PC-3 (cell line): ENCODE data around the gene CLMP. TPM values are rescaled to one million over a fixed set of nuclear protein-coding genes. Genes with fewer than 3 reads are reported as not detected.

Experiments used
- ATAC-seq: fragments of 200-7000 bp; cut with Tn5 transposase; 2 replicates; pipeline ENCODE4 v1.9.1; 2020; ENCODE audit warnings: mild to moderate bottlenecking, moderate library complexity
- BruUV-seq: library from RNA; stranded (reverse); fragments of 400-500 nt; replicated peaks from 2 replicates; lab custom pipeline; 2021; lab: Mats Ljungman, UMichigan
- CTCF ChIA-PET: fragments of 300-600 bp; sonication (Branson Sonifier 250); formaldehyde crosslinking; loops from one replicate; lab custom pipeline; 2022; ENCODE audit warnings: antibody characterized with exemption; lab: Charles Lee
- POLR2A ChIA-PET: fragments of 300-600 bp; sonication (Branson Sonifier 250); formaldehyde crosslinking; loops from one replicate; lab custom pipeline; 2022; ENCODE audit warnings: antibody characterized with exemption; ENCODE audit not compliant: unreplicated experiment; lab: Charles Lee
- DNase-seq: peaks from one replicate; pipeline ENCODE4 v3.0.0-alpha.2; 2015
- H2AFZ ChIP-seq: fragments of 300-600 bp; sonication (generic); 2 replicates; pipeline ENCODE4 v1.6.0; 2016; ENCODE audit warnings: antibody characterized with exemption, low read length
- H3F3A ChIP-seq: fragments of 300-600 bp; sonication (generic); one replicate; pipeline ENCODE4 v1.6.0; 2017; ENCODE audit warnings: antibody characterized with exemption, low read length, control low read depth, mild to moderate bottlenecking; ENCODE audit not compliant: unreplicated experiment
- H3K27ac ChIP-seq: fragments of 300-600 bp; sonication (generic); 2 replicates; pipeline ENCODE4 v1.5.1; 2016; ENCODE audit warnings: mild to moderate bottlenecking, low read length
- H3K27me3 ChIP-seq: fragments of 300-600 bp; sonication (generic); 2 replicates; pipeline ENCODE4 v1.6.1; 2016; ENCODE audit warnings: low read length, mixed read lengths
- H3K36me3 ChIP-seq: fragments of 300-600 bp; sonication (generic); 2 replicates; pipeline ENCODE4 v1.6.1; 2016; ENCODE audit warnings: low read depth, mixed run types, low read length, mixed read lengths
- H3K4me1 ChIP-seq: fragments of 300-600 bp; sonication (generic); 2 replicates; pipeline ENCODE4 v1.5.1; 2016; ENCODE audit warnings: low read length; ENCODE audit not compliant: insufficient read depth
- H3K4me2 ChIP-seq: fragments of 300-600 bp; sonication (generic); 2 replicates; pipeline ENCODE4 v1.6.0; 2016; ENCODE audit warnings: low read length
- H3K4me3 ChIP-seq: fragments of 300-600 bp; sonication (generic); 2 replicates; pipeline ENCODE4 v1.5.1; 2016; ENCODE audit warnings: mild to moderate bottlenecking, low read length, mixed read lengths
- H3K79me2 ChIP-seq: fragments of 300-600 bp; sonication (generic); 2 replicates; pipeline ENCODE4 v1.6.1; 2017; ENCODE audit warnings: low read length, mixed read lengths
- H3K9ac ChIP-seq: fragments of 300-600 bp; sonication (generic); 2 replicates; pipeline ENCODE4 v1.6.0; 2016; ENCODE audit warnings: mild to moderate bottlenecking, low read length
- H3K9me2 ChIP-seq: fragments of 300-600 bp; sonication (generic); replicated peaks from 2 replicates; pipeline ENCODE4 v1.6.1; 2016; ENCODE audit warnings: mixed run types, low read length, mixed read lengths
- H3K9me3 ChIP-seq: fragments of 300-600 bp; sonication (generic); 2 replicates; pipeline ENCODE4 v1.6.1; 2016; ENCODE audit warnings: low read length, mixed read lengths
- H4K20me1 ChIP-seq: fragments of 300-600 bp; sonication (generic); 2 replicates; pipeline ENCODE4 v1.6.1; 2016; ENCODE audit warnings: low read length, mixed read lengths
- EZH2 ChIP-seq: fragments of 300-600 bp; sonication (generic); IDR thresholded peaks from one replicate; pipeline ENCODE4 v1.6.1; 2017; ENCODE audit warnings: antibody characterized with exemption, mild to moderate bottlenecking, low read length; ENCODE audit not compliant: unreplicated experiment
- EZH2phosphoT487 ChIP-seq: fragments of 300-600 bp; sonication (generic); IDR thresholded peaks from 2 replicates; pipeline ENCODE4 v1.6.1; 2018; ENCODE audit warnings: mild to moderate bottlenecking, antibody characterized with exemption, low read length, borderline replicate concordance
- intact Hi-C: fragments of 100-400 bp; cut with micrococcal nuclease; formaldehyde crosslinking; loops from 2 replicates; pipeline ENCODE4 v1.9.0; 2023
- total RNA-seq: library from RNA; depleted of rRNA; stranded (reverse); fragments of >200 nt; gene quantifications from 2 replicates; pipeline ENCODE4 v1.2.3, GENCODE V29; 2014
- TF ChIP-seq, protein P1 (sequence below): fragments of 300-600 bp; sonication (generic); conservative IDR thresholded peaks from 2 replicates; pipeline ENCODE4 v1.5.1; 2017; ENCODE audit warnings: antibody characterized with exemption, low read depth, mild to moderate bottlenecking, low read length

The CLMP gene
- total RNA-seq, 1 experiment from 2014 or later: 30.4 TPM

DNA sequence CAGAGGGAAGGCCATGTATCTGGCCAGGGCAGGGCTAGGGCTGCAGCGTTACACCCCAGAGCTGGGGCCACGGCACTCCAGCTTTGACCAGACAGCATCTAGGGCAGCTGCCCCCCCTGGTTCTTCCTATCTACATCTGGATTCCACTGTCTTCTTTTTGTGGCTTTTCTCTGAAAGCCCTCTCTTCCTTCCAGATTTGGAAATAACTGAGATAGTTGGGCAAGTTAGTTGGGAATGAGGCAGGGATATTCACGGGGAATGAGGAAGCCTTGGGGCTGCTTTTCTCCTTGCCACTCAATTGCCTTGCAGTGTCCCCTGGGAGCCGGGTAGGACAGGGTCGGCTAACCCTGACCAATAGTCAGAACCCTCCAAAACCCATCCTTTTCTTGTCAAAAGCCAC is 26.8 kb downstream of the CLMP start:
- DNase-seq (no peak), ATAC-seq (no peak)
- H3K27me3 ChIP-seq: no peaks in the 10 kb centered on the region
- H3F3A ChIP-seq: peaks cover 5% of the 10 kb centered on the region
- H3K4me1 ChIP-seq: peaks cover 18% of the 10 kb centered on the region
- H3K4me2 ChIP-seq: no peak overlapping the region
- H3K79me2 ChIP-seq: peaks cover 6% of the 10 kb centered on the region; the same call in 1 of the 2 replicates
- no peaks in the 10 kb centered on the region for H3K9me2 ChIP-seq
- TF ChIP-seq EZH2 (no peak), EZH2phosphoT487 (no peak)
- 0 out of 2 replicates have a peak, but pooled peaks cover 6% of the 10 kb centered on the region for H3K36me3 ChIP-seq
- no peak overlapping the region for H3K4me3 ChIP-seq
- intact Hi-C loops: no loop called here
- no peaks in the 10 kb centered on the region for H3K9me3 ChIP-seq
- ChIA-PET POLR2A (no interaction called here), CTCF (no interaction called here)
- no peak overlapping the region for H3K27ac ChIP-seq
- H3K9ac ChIP-seq: no peak overlapping the region
- no peaks in the 10 kb centered on the region for H4K20me1 ChIP-seq
- H2AFZ ChIP-seq: no peak overlapping the region
- no TSS peak for BruUV-seq

DNA sequence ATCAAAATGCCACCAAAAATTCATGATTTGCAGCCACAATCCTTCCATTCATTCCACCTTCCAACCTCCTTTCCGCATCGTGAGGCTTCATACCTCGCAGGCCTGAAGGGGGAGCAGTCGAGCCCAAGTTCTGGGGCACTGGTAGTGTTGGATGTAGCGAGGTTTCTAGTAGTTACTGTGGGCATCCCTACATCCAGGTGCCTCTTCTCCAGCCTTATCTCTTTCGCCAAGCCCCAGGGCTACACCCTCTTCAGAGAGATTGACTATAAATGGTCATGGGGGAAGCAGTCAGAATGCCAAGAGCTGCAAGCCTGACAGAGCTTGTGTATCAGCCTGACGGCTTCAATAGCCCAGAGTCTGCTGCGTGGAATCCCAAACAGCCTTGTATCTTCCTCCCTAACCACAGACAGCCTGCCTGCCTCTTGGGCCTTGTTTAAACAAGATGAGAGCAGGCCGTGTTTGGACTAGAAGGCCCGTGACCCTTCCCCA is 28.9 kb downstream of the CLMP start:
- H3K79me2 ChIP-seq: peaks cover 6% of the 10 kb centered on the region; the same call in 1 of the 2 replicates
- H3K27ac ChIP-seq: no peak overlapping the region
- BruUV-seq: no TSS peak
- H3F3A ChIP-seq: no peaks in the 10 kb centered on the region
- H4K20me1 ChIP-seq: no peaks in the 10 kb centered on the region
- no peaks in the 10 kb centered on the region for H3K9me3 ChIP-seq
- no peak overlapping the region for H3K4me3 ChIP-seq
- intact Hi-C loops: no loop called here
- H3K9me2 ChIP-seq: no peaks in the 10 kb centered on the region
- ChIA-PET CTCF (no interaction called here), POLR2A (no interaction called here)
- H3K4me1 ChIP-seq: no peaks in the 10 kb centered on the region
- no peak overlapping the region for H3K9ac ChIP-seq
- peak; percentile 53; the same call in 1 of the 2 replicates for ATAC-seq
- peaks cover 6% of the 10 kb centered on the region; the same call in 1 of the 2 replicates for H3K36me3 ChIP-seq
- H3K4me2 ChIP-seq: no peak overlapping the region
- TF ChIP-seq EZH2phosphoT487: no peak
- TF ChIP-seq, protein P1, sequence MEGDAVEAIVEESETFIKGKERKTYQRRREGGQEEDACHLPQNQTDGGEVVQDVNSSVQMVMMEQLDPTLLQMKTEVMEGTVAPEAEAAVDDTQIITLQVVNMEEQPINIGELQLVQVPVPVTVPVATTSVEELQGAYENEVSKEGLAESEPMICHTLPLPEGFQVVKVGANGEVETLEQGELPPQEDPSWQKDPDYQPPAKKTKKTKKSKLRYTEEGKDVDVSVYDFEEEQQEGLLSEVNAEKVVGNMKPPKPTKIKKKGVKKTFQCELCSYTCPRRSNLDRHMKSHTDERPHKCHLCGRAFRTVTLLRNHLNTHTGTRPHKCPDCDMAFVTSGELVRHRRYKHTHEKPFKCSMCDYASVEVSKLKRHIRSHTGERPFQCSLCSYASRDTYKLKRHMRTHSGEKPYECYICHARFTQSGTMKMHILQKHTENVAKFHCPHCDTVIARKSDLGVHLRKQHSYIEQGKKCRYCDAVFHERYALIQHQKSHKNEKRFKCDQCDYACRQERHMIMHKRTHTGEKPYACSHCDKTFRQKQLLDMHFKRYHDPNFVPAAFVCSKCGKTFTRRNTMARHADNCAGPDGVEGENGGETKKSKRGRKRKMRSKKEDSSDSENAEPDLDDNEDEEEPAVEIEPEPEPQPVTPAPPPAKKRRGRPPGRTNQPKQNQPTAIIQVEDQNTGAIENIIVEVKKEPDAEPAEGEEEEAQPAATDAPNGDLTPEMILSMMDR: peak; percentile 87
- no peak overlapping the region for H2AFZ ChIP-seq
- no peaks in the 10 kb centered on the region for H3K27me3 ChIP-seq
- peak; percentile 57 for DNase-seq

DNA sequence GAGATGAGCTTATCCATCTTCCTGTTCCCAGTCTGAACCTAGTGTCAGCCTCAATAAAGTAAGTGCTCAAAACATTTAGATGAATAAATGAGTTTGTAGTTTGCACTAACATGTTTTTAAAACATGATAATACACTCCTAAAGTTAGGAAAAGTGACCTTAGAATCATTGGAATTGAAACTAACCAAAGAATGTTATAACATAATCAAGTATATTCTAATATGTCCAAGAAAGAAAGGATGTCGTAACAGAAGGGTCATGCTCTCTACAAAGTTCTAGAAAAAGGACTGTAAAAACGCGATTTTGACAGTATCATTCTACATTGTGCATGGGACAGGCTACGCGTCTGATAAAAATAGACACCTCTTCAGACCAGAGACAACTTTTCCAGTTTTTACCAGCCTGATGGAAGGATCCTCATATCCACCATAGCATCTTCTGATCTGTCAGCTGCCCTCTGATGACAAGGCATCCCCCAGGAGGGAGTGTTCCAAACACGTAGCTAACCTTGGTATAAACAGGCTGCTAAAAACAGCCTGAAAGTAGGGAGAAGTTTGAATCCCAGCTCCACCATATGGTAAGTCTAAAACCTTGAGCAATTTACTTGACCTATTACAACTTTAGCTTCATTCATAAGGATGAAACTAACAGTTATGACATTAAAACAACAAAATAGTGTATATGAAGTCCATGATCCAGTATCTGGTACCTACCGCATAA is 30.2 kb downstream of the CLMP start:
- peaks cover 6% of the 10 kb centered on the region; the same call in 1 of the 2 replicates for H3K36me3 ChIP-seq
- no peak overlapping the region for H2AFZ ChIP-seq
- peaks cover 6% of the 10 kb centered on the region; the same call in 1 of the 2 replicates for H3K79me2 ChIP-seq
- H3K9ac ChIP-seq: no peak overlapping the region
- H3K27me3 ChIP-seq: no peaks in the 10 kb centered on the region
- ChIA-PET CTCF (interaction anchor here (0.6 kb wide), 2 partner anchors 62 to 82 kb away, joined by 3 read pairs; no protein-coding TSS in a partner anchor), POLR2A (no interaction called here)
- DNase-seq: no peak
- BruUV-seq: no TSS peak
- intact Hi-C loops: no loop called here
- no peaks in the 10 kb centered on the region for H3K9me2 ChIP-seq
- no peak overlapping the region for H3K27ac ChIP-seq
- ATAC-seq: no peak
- TF ChIP-seq EZH2phosphoT487 (no peak), EZH2 (no peak)
- TF ChIP-seq, protein P1: no peak
- H3F3A ChIP-seq: no peaks in the 10 kb centered on the region
- no peak overlapping the region for H3K4me2 ChIP-seq
- no peak overlapping the region for H3K4me3 ChIP-seq
- H3K4me1 ChIP-seq: peaks cover 9% of the 10 kb centered on the region
- no peaks in the 10 kb centered on the region for H4K20me1 ChIP-seq
- no peaks in the 10 kb centered on the region for H3K9me3 ChIP-seq
